CD1c-positive myeloid dendritic cell (primary cell): ENCODE data around the gene PARL.
A peak's percentile ranks its signal among the peaks of the same experiment; 100 is the strongest.

Experiments used
- DNase-seq: peaks from one replicate; pipeline ENCODE4 v3.0.0-alpha.2; 2016; ENCODE audit errors: extremely low spot score

The PARL gene

DNA sequence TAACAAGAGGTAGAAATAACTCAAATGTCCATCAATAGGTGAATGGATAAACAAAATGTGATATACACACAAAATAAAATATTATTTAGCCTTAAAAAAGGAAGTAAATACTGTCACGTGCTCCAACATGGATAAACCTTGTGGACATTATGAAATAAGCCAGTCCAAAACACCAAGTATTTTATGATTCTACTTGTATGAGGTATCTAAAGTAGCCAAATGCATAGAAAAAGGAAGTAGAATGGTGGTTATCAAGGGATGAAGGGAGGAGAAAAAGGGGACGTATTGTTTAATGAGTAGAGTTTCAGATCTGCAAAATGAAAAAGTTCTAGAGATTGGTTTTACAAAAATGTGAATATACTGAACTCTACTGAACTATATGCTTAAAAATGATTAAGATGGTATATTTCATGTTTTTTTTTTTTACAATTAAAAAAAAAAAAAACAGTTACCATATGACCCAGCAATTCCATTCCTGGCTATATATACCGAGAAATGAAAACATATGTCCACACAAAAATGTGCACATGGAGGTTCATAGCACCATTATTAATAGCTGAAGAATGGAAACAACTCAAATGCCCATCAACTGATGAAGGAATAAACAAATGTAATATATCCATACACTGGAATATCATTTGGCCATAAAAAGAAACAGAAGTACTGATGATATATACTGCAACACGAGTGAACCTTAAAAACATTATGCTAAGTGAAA lies 30.2 kb downstream of the PARL start:
- peak; percentile 26 for DNase-seq

DNA sequence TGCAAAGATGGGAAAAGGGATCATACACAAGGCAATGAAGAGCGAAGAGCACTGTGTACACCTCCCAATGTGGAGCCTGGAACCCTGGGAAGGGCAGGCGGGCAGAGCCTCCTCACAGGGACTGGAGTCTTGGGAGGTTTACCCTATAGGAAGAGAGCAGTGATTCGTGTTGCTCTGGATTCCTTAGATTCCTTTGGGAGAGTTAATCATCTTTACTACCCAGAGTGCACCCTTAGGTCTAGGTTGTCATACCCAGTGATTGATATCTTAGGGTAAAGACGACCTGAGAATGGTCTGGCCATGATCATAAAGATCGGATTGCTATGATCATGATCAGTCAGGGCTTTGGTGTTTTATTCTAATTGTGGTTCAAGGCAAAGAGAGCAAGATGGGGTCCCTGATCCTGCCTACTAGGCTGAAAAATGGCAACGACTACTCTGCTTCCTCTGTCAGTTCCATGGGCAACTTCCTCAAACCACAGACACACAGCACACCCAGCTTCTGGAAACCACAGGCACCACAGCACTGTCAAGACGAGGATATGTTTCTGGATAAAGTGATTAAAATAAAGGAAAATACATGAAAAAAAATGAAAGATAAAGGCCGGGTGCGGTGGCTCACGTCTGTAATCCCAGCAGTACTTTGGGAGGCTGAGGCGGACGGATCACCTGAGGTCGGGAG lies 38.9 kb downstream of the PARL start:
- peak; percentile 25 for DNase-seq

DNA sequence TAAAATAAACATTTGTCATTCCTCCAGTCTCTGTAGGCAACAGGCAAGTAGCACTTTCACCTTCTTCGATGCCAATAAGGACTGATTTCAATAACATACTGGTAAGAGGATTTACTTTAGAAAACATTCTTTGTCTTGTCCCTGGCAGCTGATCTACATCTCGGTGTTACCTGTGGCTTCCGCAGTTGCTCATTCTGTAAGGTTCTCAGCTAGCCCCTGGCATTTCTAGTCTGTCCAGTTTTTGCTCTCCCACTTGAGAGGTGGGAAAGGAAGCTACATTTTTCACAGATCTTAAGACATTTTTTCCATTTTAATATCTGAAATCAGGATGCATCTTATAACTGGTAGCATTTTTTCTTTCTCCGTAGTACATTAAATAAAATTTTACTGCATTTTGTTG lies 39.6 kb downstream of the PARL start:
- no peak for DNase-seq

DNA sequence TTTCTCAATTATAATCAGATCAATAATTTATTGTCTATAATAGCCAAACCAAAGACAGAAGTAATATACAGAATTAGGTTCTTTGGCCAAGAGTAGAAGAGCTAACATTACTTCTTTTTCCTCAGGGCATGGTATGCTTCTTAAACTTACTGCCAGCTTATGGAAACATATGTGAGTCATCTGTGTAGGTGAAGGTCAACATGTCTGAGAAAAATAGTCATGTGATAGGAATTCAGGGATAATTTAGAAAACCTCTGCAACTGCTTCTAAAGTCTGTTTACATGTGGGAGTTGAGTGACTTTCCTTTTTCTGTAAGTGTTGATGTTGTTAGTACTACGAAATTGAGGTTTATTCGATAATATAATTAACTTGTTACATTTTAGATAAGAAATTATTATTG lies 40.1 kb downstream of the PARL start:
- DNase-seq: peak; percentile 42

DNA sequence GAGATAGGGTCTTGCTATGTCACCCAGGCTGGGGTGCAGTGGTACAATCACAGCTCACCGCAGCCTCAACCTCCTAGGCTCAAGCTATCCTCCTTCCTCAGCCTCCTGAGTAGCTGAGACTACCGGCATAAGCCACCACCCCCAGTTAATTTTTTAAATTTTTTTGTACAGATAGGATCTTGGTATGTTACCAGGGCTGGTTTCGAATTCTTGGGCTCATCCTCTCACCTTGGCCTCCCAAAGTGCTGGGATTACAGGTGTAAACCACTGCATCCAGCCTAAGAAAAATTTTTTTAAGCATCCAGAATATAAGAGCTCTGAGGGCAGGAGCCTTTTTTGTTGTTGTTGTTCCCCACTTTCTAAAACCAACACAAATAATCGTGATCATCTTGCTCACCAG lies 44.9 kb downstream of the PARL start:
- no peak for DNase-seq

DNA sequence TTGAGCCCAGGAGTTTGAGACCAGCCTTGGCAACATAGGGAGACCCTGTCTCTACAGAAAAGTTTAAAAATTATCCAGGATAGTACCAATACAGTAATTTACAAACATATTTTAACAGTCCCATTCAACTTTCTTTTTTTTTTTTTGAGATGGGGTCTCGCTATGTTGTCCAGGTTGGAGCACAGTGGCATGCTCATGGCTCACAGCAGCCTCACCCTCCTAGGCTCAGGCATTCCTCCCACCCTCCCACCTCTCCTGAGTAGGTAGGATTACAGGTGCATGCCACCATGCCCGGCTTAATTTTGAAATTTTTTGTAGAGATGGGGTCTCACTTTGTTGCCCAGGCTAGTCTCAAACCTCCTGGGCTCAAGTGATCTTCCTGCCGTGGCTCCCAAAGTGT lies 46.8 kb downstream of the PARL start:
- no peak for DNase-seq

DNA sequence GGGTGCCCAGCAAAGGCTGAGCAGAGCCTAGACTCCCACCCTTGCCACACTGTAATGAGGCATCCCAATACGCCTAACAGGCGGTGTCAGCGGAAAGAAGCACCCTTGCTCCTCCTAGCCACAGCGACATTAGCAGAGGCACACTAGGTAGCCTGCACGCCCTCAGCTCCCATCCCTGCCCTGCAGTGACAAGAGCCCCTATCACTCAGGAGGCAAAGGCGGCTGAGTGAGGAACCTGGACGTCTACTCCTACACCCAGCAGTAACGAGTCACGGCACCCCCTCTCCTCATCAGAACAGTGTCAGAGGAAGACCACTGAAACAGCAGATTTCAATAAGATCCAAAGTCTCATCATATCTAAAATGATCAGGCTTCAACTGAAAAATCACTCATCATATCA lies 47.3 kb downstream of the PARL start:
- no peak for DNase-seq

DNA sequence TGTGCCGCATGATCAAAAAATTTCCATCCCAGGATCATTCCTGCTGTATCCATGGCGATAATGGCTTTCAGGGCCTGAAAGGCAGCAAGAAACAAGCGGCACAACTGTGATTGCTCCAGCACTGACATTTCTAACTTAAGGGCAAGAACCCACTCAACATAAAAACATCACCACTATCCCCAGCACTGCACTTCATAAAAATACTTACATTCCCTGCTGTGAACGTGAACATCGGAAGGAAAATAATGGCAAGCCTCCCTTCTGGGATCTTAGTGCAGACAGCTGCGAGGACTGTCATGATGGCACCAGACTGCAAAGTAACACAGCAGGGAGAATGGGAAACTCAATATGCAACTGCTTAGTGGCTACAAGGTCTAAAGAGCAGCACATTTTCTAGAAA lies 51.2 kb downstream of the PARL start:
- DNase-seq: no peak

DNA sequence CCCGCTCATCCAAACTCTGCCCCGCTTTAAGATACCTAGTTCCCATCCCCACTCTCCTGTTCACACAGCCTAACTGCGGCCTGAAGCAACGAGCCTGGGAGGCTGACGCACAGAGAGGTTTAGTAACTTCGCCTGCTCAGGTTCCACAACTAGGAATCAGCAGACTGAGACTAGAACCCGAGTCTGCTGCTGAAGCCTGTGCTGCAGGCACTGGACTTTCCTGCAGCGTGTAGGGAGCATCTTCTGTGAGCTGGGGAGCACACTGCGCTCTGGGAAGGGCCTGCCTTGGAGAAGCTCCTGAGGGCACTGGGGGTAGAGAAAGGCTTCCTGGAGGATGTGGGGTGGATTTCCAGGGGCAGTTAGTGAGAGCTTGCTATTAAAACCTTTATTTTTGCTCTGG lies 54.5 kb downstream of the PARL start:
- no peak for DNase-seq

DNA sequence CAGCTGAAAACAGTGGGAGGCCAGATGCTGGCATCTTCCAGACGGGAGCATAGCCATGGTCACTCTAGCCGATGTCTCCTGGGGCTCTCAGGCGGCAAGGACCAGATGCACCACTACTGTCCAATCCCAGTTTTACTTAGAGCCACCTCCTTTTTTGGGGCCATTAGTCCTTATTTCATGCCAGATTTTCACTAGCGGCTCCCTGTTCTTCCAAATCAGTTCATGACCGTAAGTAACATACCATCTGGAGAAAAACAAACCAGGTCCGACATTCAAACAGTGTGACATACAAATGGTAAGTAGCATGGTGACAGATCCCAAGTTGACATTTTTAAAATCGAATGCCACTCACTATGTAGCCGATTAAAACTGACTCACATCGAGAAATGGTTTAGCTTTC lies 55.2 kb downstream of the PARL start:
- no peak for DNase-seq

DNA sequence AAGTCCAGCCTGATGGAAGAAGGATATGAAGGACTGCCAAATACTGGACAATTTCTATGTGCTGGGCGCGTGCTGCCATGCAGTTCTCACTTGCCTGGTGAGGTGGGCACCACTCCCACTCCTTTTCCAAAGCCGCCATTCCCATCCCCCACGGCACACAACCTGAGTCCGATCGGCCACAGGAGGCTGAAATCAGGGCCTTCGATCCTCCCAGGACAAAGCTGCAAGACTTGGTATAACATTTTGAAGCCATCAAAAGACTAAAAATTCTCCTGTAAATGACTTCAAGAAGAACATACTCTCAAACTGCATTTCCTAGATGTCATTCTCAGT lies 56.2 kb downstream of the PARL start:
- DNase-seq: no peak

DNA sequence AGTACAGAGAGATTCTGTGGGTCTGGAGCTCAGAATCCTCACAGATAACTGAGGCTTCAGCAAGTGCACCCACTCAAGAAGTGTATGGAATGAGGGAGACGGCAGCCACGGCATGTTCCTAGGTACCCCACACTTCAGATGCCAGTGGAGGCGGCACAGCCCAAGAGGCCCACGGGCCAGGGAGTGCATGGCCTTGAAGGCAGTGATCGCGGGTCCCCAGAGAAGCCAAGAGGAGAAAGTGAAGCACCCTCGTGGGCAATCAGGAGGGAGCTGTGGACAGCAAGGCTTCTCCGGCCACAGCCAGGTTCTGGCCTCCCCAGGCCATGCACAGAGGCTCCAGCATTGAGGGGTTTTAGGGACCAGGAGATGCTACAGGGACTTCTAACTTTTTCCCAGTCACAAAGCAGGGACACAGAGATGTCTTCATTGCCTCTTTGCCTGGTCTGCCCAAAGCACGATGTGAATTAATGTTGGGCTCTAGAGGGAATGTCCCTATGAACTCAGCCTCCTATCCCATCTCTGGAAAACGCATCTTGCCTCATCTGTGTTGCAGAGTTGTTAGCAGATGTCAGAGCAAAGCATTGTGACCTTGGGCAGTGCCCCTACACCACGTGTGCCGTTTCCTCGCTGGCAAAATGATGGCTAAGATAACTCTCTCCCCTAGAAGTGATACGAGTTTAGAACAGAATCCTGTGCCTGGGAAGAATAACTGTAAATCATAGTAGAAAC lies 56.7 kb downstream of the PARL start:
- DNase-seq: no peak

DNA sequence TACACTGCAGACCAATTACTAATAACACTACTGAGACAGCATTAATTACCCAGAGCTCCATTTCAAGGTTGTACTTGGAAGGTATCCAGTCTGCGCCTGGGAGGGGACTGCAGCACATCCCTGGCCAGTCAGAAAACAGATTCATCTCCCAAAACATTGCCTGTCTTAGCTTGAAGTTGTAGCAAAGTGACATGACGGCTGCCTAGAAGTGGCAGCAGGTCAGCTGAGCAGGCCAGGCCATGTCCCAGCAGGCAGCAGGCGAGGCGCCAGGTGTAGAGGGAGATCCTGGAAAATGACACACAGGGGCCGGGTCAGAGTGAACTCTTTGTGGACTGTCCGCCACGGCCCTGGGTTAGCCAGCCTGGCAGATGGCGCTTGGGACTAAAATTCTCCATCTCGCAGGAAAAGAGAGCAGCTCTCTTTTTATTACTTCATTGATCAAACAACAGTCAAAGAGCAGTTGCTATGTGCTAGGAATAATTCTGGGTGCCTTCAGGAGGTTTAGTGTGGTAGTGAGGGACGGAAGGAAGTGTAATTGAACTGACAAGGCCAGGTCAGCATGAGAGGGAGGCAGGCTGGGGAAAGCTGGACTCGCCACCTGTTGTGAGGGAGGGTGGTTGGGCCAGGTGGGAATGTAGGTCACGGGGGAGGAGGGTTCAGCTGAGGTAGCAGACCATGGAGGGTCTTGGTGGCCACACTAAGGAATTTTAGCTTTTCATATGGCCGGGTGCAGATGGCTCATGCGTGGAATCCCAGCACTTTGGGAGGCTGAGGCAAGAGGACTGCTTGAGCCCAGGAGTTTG lies 58.0 kb downstream of the PARL start:
- DNase-seq: no peak

DNA sequence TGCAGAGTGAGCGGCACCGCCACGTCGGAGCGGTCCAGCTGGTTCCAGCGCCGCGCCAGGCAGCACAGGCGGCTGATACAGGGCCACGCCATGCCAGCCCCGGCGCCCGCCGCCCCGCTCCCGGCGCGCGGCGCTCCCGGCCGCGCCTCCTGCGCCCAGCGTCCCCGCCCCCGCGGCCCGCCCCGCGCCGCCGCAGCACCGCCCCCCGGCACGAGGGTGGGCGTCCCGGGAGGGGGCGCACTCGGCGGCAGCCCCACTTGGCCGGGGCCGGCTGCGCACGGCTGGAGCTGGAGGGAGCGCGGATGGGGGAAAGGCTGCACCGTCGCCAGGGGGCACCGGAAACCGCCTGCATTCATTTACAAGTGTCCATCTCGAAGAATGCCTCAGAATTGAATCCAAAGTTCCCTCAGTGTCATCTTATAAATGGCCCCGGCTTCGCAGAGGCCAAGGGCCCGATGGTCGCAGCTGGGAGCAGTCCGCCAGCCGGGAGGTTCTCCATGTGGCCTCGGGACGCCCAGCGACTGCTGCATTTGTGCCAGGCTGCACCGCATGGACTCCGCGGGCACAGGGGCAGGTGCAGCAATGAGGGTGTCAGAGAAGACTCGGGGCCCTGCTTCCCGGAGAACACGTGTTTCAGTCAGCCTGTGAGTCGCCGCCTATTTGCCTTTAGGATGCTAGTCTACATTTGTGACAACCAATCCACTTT lies 59.1 kb downstream of the PARL start, which contains the start of gene MAP6D1:
Gene MAP6D1, minus strand, starts transcription at position 122 of the 706 bp plus-strand sequence. Its CDS starts 30 bp downstream, at position 92.
- DNase-seq: peak; percentile 40

DNA sequence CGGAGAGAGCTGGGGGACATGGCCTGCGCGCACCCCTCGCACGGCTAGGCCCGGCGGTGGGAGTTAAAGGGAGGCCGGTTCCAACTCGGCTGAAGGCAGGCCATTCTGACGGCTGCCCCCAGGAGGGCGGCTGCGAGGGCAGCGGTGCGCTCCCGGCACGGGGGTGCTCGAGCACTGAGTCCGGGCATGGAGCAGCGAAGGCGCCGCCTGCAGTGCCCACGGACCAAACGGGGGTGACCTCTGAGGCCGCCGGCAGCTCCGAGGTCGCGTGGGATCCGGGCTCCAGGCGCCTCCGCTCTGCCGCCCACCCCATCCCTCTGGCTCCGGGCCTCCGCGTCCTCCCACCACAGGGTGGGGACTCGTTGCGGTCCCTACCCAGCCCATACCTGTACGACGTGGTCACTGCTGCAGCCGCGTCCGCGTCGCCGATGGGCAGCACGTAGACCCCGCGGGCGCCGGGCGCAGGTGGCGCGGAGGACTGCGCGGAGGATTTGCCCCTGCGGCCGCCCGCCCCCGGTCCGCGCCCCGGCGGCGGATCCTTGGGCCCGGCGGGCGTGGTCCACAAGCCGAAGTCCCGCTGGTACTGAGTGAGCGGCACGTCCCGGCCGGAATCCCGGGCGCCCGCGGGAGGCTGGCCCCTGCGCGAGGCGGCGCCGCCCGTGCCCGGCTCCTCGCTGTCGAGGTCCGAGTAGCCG lies 59.8 kb downstream of the PARL start:
- peak; percentile 13 for DNase-seq

DNA sequence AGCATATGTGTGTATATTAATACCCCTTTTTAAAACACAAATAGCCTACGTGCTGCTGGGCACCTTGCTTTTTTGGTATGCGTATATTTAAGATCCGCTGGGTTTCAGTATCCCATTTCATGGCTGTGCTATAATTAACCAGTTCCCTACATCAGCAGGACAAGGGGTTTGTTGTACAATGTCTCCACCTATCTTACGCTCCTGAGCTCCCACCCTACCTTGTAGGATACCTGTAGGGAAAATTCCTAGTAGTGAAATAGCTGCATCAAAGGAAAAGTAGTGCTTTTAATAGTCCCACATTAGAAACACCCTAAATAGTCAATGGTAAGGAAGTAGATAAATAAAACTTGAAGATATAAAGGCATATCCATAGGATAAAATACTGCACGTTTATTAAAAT lies 60.7 kb downstream of the PARL start:
- DNase-seq: no peak

DNA sequence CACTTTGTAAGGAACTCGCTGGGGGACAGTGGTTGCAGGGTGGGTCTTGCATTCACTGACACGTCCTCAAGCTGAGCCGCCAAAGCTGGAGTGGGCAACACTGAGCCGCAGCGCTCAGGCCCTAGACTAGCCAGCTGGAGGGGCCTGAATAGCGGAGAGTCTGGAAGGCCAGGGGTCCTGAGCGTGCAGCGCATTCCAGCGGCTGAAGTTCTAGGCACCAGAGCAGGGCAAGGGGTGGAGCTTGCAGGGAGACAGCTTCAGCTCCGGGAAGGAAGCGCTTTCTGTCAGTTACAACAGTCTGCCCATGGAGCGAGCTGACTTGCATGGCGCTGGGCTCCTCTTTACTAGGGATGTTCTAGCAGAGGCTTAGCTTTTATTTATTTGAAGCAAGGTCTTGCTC lies 62.0 kb downstream of the PARL start:
- no peak for DNase-seq

DNA sequence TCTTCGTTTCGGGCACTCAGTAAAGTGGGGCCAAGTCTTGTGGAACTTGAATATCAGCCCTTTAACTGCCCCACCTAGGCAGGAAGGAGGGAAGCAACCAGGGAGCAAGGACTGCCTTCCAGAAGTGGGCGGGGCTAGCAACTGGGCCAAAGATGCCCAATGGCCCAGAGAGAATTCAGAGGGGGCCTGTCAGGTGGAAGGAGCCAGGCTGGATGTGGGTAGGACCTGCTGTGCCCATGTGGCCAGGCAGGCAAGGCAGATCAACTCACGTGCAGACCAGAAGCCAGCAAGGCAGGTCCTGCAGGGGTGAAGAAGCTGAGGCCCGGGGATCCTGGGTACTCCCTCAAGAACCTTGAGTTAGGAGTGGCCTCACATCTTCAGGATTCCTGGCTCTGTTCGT lies 64.8 kb downstream of the PARL start:
- DNase-seq: no peak

DNA sequence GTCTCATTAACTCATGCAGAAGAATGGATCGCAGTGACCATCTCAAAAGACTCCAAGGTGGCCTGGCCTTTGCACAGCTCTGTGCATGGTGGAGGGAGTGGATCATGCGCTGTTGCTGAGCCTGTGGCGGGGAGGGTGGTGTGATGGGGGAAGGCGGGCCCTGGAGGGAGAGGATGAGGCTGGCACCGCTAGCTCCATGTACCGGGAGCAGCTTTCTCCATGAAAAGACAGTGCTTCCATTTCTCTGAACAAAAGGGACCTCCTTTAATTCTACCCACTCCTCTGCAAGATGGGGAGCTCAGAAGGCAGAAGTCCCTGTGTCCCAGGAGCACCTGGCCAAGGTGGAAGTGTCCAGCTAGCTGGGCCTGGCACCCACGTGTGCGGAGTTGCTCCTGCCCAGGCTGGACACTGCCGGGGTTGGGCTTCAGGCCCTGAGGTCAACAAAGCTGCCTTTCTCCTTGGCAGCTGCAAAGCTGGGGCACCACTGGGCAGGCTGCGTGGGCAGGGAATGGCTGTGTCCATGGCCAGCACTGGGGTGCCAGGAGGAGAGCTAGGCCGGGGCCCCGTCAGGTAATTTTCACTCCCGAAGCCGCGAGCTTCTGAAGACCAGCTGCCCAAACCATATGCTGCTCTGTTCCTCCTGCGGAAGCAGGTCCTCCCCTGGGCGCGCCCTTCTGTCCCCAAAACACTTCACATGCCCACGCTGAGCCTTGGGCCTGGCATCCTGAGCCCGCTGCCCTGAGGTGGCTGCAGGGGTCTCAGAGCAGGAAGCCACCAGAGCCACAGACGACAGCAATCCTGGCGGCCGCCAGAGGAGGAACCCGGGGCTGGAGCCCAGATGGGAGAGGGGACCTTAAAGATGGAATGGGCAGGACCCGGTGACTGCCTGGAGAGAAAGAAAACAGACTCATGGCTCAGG lies 65.7 kb downstream of the PARL start:
- DNase-seq: no peak
